Tibial nerve (tissue), 4 donors: ENCODE results near the gene ATP2A3. TPM values are rescaled to one million over a fixed set of nuclear protein-coding genes. Genes with fewer than 3 reads are reported as not detected.

ENCODE experiments used
- DNase-seq, 2 donors: peaks; one replicate each; pipeline ENCODE4 v3.0.0-alpha.2; 2019; ENCODE audit warnings: low spot score in 2 of 2
- H3K27ac ChIP-seq, 4 donors: fragments of 200-600 bp; sonication (generic) in 3 of 4; one replicate each; pipeline ENCODE4 v1.5.1; 2017 to 2019; ENCODE audit warnings: mild to moderate bottlenecking in 1 of 4
- H3K27me3 ChIP-seq, 2 donors: fragments of 200-600 bp; sonication (generic) in 1 of 2; one replicate each; pipeline versions ENCODE4 v1.5.1 to v1.6.0; 2017 to 2019
- H3K36me3 ChIP-seq, 3 donors: fragments of 200-600 bp; sonication (generic); one replicate each; pipeline ENCODE4 v1.5.1; 2018 to 2019
- H3K4me1 ChIP-seq, 4 donors: fragments of 200-600 bp; sonication (generic) in 3 of 4; one replicate each; pipeline ENCODE4 v1.5.1; 2017 to 2019
- H3K4me3 ChIP-seq, 4 donors: fragments of 200-600 bp; sonication (generic) in 3 of 4; one replicate each; pipeline ENCODE4 v1.5.1; 2017 to 2019; ENCODE audit warnings: mild to moderate bottlenecking in 1 of 4, moderate library complexity in 1 of 4
- H3K9me3 ChIP-seq, 4 donors: fragments of 200-600 bp; sonication (generic) in 3 of 4; one replicate each; pipeline ENCODE4 v1.5.1; 2017 to 2019
- CTCF ChIP-seq, 5 experiments: fragments of 200-600 bp in 3 of 5; fragments of 450-650 bp in 2 of 5; sonication (generic) in 3 of 5; IDR thresholded peaks; one replicate each; pipeline ENCODE4 v1.5.1; 2016 to 2019; ENCODE audit warnings: antibody characterized with exemption in 5 of 5, mild to moderate bottlenecking in 3 of 5, moderate library complexity in 2 of 5
- EP300 ChIP-seq, 2 donors: sonication (generic); formaldehyde crosslinking; IDR thresholded peaks; one replicate each; pipeline ENCODE4 v1.6.1; 2017; ENCODE audit warnings: antibody characterized with exemption in 2 of 2, mild to moderate bottlenecking in 1 of 2
- POLR2A ChIP-seq, 2 donors: fragments of 450-650 bp; IDR thresholded peaks; one replicate each; pipeline ENCODE4 v1.6.1; 2017; ENCODE audit warnings: antibody characterized with exemption in 2 of 2, mild to moderate bottlenecking in 2 of 2, moderate library complexity in 2 of 2
- WGBS, 2 donors: methylation state at CpG; one replicate each; pipeline ENCODE4 v1.1.5; 2018; 5-methylcytosine and 5-hydroxymethylcytosine counted together
- total RNA-seq, 4 donors: library from RNA; depleted of rRNA; stranded (reverse); fragments of >200 nt; gene quantifications; one replicate each; pipeline ENCODE4 v1.1.0, GENCODE V29; 2016

ATP2A3 gene
- total RNA-seq, 4 donors from 2014 or later = 5.9 to 12.9 (median 9.1) TPM

DNA sequence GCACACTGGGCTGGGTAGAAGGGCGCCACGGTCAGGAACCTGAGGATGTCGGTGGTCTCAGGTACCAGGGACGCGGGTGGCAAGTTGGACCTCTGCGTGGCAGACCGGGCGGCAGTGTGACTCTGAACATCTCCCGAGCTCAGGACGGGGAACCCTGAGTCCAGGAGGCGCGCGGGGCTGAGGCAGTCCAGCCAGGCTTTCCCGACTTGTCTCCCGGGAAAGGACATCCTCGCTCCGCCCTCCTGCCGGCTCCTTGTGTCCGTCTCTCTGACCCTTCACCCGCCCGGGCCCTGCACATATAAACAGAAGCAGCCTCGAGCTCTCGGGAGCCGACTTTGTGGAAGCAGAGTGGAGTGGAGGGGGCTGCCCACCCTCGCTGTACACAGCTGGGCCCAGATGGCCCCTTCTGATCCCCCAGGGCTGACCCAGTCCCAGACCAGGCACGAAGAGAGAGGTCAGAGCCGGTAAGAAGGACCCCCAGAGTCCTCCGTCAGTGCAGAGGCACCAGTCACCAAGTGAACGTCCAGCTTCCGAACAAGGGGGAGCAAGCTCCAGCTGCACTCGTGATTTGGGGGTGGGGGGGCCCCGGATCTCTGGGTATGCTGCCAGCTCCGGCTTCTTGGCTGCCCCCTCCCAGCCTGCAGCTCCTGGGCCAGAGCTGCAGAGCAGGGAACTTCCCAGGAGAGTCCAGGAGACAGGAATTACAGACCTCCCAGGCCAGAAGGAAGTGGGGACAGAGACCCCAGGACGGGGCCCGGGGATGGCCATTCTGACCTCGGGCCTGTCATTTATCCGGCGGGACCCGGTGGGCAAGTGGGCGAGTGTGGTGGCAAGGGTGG is 39.5 kb downstream of the ATP2A3 start:
- Histone ChIP-seq H3K27me3 (no peaks in the 10 kb centered on the region), H3K27ac (no peak overlapping the region), H3K9me3 (no peaks in the 10 kb centered on the region), H3K36me3 (no peaks in the 10 kb centered on the region), H3K4me3 (no peak overlapping the region), H3K4me1 (peaks cover 0 to 19% (median 0%) of the 10 kb centered on the region in 4 donors)
- TF ChIP-seq EP300 (IDR thresholded peaks at IDR 0.05) = no peak
- TF ChIP-seq CTCF (IDR thresholded peaks at IDR 0.05) = no peak
- no peak for TF ChIP-seq POLR2A (IDR thresholded peaks at IDR 0.05)
- 54 to 66% methylated on average over 21 to 40 of the region's 40 CpGs for WGBS, 2 donors
- DNase-seq = no peak

- H3K36me3 ChIP-seq = no peaks in the 10 kb centered on the region
- no peak overlapping the region for H3K4me3 ChIP-seq
- no peaks in the 10 kb centered on the region for H3K9me3 ChIP-seq
- TF ChIP-seq EP300 (IDR thresholded peaks at IDR 0.05) (no peak), POLR2A (IDR thresholded peaks at IDR 0.05) (no peak), CTCF (IDR thresholded peaks at IDR 0.05) (no peak)
- 83 to 90% methylated on average over 18 of the region's 18 CpGs for WGBS, 2 donors
- no peaks in the 10 kb centered on the region for H3K27me3 ChIP-seq
- H3K27ac ChIP-seq = no peak overlapping the region
- DNase-seq = no peak
- peaks cover 0 to 19% (median 0%) of the 10 kb centered on the region in 4 donors for H3K4me1 ChIP-seq
Measured at GRCh38 chr17:3923466-3924190, 40.6 kb downstream of the ATP2A3 start.

DNA sequence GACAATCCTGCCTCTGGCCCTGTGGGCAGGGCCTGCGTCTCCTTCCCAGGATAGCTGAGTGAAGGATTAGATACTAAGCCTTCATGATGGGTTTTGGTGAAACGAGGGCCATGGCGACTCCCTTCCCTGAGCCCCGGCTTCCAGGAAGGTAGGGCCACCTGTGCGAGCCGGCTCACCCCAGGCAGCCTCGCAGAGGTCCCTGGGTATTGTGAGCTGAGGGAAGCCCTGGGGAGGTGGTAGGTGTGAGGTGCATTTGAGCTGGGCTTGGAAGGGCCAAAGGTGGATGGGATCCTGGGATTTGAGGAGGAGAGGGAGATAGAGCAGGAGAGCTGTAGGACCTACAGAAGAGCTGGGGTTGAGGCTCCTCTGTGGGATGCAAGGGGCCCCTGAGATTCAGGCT is 41.5 kb downstream of the ATP2A3 start:
- Histone ChIP-seq H3K27ac (no peak overlapping the region), H3K4me1 (peaks cover 0 to 16% (median 0%) of the 10 kb centered on the region in 4 donors), H3K4me3 (no peak overlapping the region), H3K9me3 (no peaks in the 10 kb centered on the region), H3K36me3 (no peaks in the 10 kb centered on the region), H3K27me3 (no peaks in the 10 kb centered on the region)
- 93 to 97% methylated on average over 7 of the region's 7 CpGs for WGBS, 2 donors
- DNase-seq = no peak
- TF ChIP-seq EP300 (IDR thresholded peaks at IDR 0.05) (no peak), CTCF (IDR thresholded peaks at IDR 0.05) (no peak), POLR2A (IDR thresholded peaks at IDR 0.05) (no peak)

DNA sequence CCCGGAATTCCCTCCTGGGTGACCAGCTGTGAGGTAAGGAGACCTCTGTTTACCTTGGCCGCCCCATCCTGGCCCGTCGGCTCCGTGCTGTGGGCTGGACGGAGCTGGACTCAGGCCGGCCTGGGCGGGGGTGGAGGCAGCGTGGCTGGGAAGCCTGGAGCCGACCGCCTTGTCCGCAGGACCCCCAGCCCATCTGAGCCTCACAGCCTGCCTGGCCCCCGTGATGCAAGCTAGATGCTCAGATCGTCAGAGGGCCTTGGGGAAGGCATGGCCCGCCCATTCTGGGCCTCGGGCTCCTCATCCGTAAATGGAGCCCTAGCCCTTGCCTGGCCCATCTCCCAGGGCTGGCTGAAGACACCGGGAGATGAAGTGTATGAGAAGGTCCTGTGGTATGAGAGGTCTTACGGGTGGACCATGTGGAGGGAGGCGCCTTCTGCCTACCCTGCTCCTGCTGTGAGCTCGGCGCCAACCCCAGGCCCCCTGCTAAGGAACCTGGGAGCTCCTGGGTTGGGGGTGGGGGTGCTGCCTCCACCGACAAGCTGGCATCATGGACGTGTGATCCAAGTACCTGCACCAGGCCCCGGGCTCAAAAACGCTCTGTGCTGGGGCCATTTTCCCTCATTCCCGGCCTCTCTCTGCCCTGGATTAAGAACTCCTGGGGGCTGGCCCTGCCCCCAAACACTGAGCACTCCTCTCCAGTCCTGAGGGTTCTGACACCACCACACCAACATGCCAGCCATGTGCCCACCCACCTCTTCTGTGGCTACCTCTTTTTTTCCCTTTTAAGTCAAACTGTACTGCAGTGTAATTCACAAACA is 42.5 kb downstream of the ATP2A3 start:
- Histone ChIP-seq H3K9me3 (no peaks in the 10 kb centered on the region), H3K4me1 (peaks cover 0 to 22% (median 5%) of the 10 kb centered on the region in 4 donors), H3K27me3 (no peaks in the 10 kb centered on the region), H3K27ac (peak overlapping the region in 1 of 4 donors; percentile 52), H3K36me3 (no peaks in the 10 kb centered on the region), H3K4me3 (peak overlapping the region in 1 of 4 donors; percentile 14)
- TF ChIP-seq CTCF (IDR thresholded peaks at IDR 0.05) (no peak), POLR2A (IDR thresholded peaks at IDR 0.05) (no peak), EP300 (IDR thresholded peaks at IDR 0.05) (no peak)
- 65 to 66% methylated on average over 20 to 27 of the region's 27 CpGs for WGBS, 2 donors
- peak in 1 of 2 donors; percentile 18 for DNase-seq
